GM21528 (cell line): ENCODE measurements around the gene SNTA1.
"Not testable (repeated sequence)": the region's sequence is repeated elsewhere in the genome, so short reads cannot be mapped to it uniquely, and the experiment has no call there.

Source experiments
- ATAC-seq: cut with Tn5 transposase; IDR thresholded peaks from one replicate; pipeline ENCODE4 v1.9.1; 2021; ENCODE audit warnings: mild to moderate bottlenecking, moderate library complexity; ENCODE audit not compliant: unreplicated experiment, low FRiP score

The SNTA1 gene

DNA sequence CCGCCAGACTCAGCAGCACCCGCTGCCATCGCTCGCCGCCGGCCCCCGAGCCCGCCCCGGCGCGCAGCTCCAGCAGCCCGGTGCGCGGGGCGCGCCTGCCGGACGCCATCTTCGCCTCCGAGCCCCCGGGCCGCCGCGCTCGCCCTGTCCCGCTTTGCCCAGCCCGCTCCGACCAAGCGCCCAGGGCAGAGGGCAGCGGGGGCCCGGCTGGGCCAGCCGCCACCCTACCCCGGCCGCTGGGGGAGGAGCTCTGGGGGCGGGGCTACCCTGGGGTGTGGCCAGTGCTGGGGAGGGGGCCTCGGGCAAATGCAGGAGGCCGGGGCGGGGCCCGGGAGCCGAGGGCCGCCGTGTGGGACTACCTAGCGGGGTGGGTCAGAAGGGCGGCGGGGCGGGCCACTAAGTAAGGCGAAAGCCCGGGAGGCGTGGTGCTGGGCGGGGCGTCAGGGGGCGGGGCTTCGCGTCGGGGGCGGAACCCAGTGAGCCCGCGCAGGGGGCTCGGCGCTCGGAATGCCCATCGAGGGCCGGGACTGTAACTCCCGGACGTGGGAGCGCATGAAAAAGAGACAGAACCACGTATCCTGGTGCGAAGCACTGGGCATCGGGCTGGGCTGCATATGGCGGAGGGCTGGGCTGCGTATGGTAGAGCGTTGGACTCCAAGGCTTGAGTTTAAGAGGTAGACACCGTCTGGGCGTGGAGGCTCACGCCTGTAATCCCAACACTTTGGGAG, at the start of gene SNTA1:
SNTA1 (minus strand) TSS at position 252 of the 728 bp plus-strand sequence; CDS start at position 109, 143 bp downstream.
- ATAC-seq: peak; percentile 47

GRCh38 chr20:33490934-33491656, 47.5 kb upstream of the SNTA1 start:
- ATAC-seq: no peak

GRCh38 chr20:33490023-33490933, 46.7 kb upstream of the SNTA1 start, which contains the start of gene CBFA2T2:
Gene CBFA2T2, plus strand, starts transcription at chr20:33490096. Its CDS starts 172 bp downstream, at chr20:33490268.
- peak; percentile 65 for ATAC-seq

DNA sequence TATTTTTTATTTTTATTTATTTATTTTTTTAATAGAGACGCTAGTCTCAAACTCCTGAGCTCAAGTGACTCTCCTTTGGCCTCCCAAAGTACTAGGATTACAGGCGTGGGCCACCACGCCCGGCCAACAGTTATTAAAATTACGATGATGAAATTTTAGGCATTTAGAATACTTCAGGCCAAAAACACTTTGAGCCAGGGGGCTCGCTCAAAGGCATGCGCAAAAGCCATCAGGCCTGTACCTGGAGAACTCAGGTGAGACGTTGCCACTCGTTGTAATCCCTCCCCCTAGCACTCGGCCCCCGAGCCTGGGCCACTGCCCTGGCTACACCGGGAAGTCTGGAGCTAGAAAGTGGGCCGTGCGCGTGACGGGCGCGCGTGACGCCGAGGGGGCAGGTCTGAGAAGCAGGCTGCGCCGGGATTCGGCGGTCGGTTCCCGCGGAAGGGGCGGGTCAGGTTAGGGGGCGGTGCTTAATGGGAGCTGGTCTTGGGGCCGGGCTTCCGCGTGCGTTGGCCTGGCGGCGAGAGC, 46.0 kb upstream of the SNTA1 start:
- ATAC-seq: peak; percentile 92

DNA sequence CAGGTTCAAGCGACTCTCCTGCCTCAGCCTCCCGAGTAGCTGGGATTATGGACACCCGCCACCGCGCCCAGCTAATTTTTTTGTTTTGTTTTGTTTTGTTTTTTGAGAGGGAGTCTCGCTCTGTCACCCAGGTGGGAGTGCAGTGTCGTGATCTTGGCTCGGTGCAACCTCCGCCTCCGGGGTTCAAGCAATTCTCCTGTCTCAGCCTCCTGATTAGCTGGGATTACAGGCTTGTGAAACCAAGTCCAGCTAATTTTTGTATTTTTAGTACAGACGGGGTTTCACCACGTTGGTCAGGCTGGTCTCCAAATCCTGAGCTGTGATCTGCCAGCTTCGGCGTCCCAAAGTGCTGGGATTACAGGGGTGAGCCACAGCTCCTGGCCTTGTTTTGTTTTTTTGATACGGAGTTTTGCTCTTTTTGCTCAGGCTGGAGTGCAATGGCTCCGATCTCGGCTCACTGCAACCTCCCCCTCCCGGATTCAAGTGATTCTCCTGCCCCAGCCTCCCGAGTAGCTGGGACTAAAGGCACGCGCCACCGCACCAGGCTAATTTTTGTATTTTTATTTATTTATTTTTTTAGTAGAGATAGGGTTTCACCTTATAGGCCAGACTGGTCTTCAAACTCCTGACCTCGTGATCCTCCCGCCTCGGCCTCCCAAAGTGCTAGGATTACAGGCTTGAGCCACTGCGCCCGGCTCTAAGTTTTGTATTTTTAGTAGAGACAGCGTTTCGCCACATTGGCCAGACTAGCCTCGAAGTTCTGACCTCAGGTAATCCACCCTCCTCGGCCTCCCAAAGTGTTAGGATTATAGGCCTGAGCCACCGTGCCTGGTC, 45.3 kb upstream of the SNTA1 start:
- not testable (repeated sequence) for ATAC-seq

- no peak for ATAC-seq
These were observed 44.6 kb upstream of the SNTA1 start for GRCh38 chr20:33488201-33488600.

GRCh38 chr20:33483186-33483585, 39.6 kb upstream of the SNTA1 start:
- not testable (repeated sequence) for ATAC-seq

DNA sequence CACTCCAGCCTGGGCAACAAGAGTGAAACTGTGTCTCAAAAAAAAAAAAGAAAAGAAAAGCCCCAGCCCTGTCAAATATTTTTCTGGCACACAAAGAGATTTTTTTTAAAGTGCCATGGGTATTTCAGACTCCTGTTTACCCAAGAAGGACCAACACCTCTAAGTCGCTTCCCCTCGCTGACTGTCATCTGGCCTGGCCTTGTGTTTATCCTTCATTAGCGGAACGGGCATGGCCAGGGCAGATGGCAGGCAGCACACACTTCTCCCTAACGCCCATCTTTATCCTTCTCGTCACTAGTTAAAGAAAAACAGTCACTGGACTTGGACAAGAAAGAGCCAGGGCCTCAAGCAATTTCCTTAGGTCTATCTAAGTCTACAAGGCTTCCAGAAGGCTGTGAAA, 39.0 kb upstream of the SNTA1 start:
- ATAC-seq: no peak

DNA sequence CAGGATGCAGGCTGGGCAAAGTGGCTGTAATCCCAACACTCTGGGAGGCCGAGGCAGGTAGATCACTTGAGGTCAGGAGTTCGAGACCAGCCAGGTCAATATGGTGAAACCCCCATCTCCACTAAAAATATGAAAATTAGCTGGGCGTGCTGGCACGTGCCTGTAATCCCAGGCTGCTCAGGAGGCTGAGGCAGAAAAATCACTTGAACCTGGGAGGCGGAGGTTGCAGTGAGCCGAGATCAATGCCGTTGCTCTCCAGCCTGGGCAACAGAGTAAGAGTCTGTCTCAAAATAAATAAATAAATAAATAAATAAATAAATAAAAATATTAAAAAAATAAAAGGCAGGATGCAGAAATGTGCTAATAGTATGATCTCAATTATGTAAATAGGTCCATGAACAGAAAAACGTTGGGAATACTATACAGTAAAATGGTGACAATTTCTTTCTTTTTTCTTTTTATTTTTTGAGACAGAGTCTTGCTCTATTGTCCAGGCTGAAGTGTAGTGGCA, 37.9 kb upstream of the SNTA1 start:
- ATAC-seq: no peak

DNA sequence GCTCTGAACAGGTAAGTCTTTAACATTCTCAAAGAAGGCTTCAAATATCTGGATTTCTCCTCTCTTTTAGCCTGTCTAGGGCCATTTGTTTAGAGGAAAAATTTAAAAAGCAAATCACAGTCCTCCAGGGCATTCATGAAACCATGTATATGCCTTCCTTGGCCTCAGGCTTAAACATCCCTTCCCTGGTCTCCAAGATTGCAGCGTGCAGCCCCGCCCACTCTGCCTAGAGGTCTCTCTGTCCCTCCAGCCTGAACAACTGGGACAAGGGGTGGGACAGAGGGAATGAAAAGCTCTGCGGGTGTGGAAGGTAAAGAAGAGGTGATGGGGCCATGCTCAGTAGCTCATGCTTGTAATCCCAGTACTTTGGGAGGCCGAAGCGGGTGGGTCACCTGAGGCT, 36.5 kb upstream of the SNTA1 start:
- ATAC-seq: no peak

DNA sequence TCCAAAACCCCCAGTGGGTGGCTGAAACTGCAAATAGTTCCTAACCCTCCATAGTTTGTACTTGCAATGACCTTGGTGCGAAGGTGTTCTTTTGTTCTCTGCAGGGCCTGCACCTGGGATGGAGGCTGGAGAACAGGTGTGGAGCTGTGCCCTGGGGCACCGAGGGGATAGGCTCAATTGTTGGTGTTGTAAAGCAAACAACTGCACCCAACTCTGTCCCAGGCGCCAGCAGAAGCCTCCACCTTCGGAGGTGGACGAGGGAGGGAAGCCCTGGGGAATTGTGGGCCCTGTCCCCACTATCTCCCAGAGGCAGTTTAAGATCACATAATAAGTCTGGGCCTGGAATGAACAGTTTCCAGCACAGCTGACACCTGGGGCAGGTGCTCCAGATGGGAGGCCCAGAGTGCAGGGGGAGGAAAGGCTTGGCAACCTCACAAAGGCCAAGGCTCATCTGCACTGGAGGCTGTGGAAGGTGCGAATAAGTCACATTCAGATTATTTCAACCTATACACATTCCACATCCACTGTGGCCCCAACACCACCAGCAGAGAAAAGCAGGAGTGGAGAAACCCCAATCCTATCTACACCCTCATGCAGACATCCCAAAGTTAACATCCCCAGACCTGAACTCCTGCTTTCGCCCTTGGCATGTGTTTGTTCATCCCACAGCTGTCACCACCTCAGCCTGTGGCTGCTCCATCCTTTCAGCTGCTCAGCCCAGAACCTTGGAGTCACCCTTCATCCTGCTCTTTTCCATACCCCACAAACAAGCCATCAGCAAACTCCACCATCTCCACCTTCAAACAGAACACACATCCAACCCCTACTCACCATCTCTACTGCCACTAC, 34.0 kb upstream of the SNTA1 start:
- no peak for ATAC-seq

DNA sequence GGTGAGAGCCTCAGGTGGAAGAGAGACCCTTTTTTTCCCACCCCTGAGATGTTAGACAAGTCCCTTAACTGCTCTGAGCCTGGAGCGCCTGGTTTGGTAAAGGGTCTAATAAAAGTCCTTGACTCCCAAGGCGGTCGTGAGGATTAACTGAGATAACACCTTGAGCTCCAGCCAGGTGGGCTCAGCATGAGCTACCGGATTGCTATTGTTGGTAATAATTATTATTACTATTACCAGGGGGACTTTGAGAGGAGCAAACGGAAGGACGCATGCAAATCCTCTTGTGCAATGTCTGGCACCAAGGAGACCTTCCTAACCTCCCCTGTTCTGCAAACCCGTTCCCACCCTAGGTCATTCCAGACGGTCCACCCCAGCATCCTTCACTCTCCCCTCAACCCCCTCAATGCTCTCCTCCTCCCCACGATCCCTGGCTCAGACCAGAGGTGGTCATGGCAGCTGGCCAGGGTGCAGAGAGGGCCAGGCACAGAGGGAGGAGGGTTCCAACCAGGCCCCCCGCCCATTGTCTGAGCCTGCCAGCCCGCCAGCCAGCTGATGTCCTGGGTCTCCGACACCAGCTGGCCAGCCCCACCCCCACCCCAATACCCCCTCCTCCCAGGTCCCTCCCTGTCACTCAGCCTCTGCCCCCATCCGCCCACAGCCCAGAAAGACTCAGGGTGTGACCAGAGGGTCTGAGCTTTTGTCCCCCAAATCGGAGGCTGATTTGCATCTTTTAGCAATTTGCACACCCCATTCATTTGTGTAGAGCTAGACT, 32.0 kb upstream of the SNTA1 start:
- no peak for ATAC-seq

GRCh38 chr20:33474963-33475362, 31.4 kb upstream of the SNTA1 start:
- no peak for ATAC-seq

- ATAC-seq: no peak
These were observed 30.7 kb upstream of the SNTA1 start for GRCh38 chr20:33474097-33474873.

DNA sequence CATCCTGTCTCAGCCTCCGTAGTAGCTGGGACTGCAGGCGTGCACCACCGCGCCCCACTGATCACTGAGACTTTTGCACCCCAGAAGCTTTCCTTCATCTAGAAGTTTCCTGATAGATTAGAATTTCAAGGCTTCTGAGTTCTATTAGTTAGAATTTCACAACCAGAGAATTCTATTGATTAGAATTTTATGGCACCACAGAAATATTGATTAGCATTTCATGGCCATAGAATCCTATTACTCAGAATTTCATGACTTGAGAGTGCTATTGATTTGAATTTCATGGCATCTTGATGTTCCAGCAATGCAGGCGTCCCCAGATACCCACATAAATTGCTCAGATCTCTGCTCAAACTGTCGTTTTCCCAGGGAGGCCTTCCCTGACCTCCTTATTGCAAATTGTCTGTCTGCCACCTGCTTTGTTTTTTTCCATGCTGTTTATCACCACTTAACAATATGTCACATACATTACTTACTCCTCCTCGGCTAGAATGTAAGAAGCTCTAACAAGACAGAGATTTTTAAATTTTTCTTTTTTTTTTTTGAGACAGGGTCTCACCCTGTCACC, 29.4 kb upstream of the SNTA1 start:
- no peak for ATAC-seq

- no peak for ATAC-seq
These were observed 27.3 kb upstream of the SNTA1 start for GRCh38 chr20:33470866-33471265.

DNA sequence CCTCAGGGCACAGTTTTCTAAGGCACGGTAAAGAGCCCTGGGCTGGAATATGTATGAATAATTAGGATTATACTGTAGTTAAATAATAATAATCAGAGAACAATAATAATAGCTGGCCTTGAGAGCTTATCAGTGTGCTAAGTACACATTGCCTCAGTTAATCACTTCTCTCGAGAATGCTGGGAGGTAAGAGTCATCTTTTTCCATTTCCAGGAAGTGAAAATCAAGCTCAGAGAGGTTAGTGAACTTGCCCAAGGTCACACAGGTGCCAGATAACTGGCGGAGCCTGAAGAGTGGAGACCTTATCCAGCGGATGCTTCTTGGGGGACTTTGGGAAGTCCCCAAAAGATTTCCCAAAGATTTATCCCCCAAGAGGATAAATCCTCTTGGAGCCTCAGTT, 26.9 kb upstream of the SNTA1 start:
- ATAC-seq: no peak
